Activated CD4-positive, alpha-beta T cell treated with anti-CD3 and anti-CD28 coated beads for 48 hours (primary cell): Measurements from ENCODE around the gene CHD9NB.
A peak's percentile ranks its signal among the peaks of the same experiment; 100 is the strongest.

Source experiments
- DNase-seq: peaks from one replicate; pipeline ENCODE4 v3.0.0-alpha.2; 2020

CHD9NB gene

GRCh38 chr16:53052519-53053501 is at the start of gene CHD9NB:
Gene CHD9NB (minus strand): TSS chr16:53052897. CDS start chr16:53044158, 8,739 bp downstream.
- DNase-seq, result peak; percentile 18

- no peak for DNase-seq
Measured at GRCh38 chr16:53100889-53101288, 48.2 kb upstream of the CHD9NB start.

- DNase-seq, result no peak
Measured at GRCh38 chr16:53100131-53100748, 47.5 kb upstream of the CHD9NB start.

GRCh38 chr16:53099318-53100130 is 46.8 kb upstream of the CHD9NB start:
- peak; percentile 68 for DNase-seq

GRCh38 chr16:53098526-53099317 is 46.0 kb upstream of the CHD9NB start:
- DNase-seq, result peak; percentile 25

GRCh38 chr16:53097190-53097589 is 44.5 kb upstream of the CHD9NB start:
- no peak for DNase-seq

- DNase-seq, result no peak
Measured at GRCh38 chr16:53094013-53094630, 41.4 kb upstream of the CHD9NB start.

- DNase-seq, result no peak
Measured at GRCh38 chr16:53093162-53093744, 40.6 kb upstream of the CHD9NB start.

GRCh38 chr16:53092284-53092683 is 39.6 kb upstream of the CHD9NB start:
- no peak for DNase-seq

GRCh38 chr16:53091466-53092211 is 38.9 kb upstream of the CHD9NB start:
- peak; percentile 22 for DNase-seq

GRCh38 chr16:53090591-53091411 is 38.1 kb upstream of the CHD9NB start:
- DNase-seq, result no peak

GRCh38 chr16:53090286-53090590 is 37.5 kb upstream of the CHD9NB start:
- DNase-seq, result no peak

- no peak for DNase-seq
Measured at GRCh38 chr16:53089434-53090285, 37.0 kb upstream of the CHD9NB start.

- no peak for DNase-seq
Measured at GRCh38 chr16:53087101-53087500, 34.4 kb upstream of the CHD9NB start.

GRCh38 chr16:53085931-53086421 is 33.3 kb upstream of the CHD9NB start:
- DNase-seq, result no peak

GRCh38 chr16:53085369-53085843 is 32.7 kb upstream of the CHD9NB start:
- no peak for DNase-seq

- no peak for DNase-seq
Measured at GRCh38 chr16:53084746-53085334, 32.1 kb upstream of the CHD9NB start.

- DNase-seq, result no peak
Measured at GRCh38 chr16:53084141-53084541, 31.4 kb upstream of the CHD9NB start.
